DMS114 treated with DMSO at 0.1 percent for 48 hours (cell line): ENCODE results near the gene UBE2R2.
A peak's percentile ranks its signal among the peaks of the same experiment; 100 is the strongest.
"Not testable (repeated sequence)": the region's sequence is repeated elsewhere in the genome, so short reads cannot be mapped to it uniquely, and the experiment has no call there.

ENCODE experiments used
- DNase-seq: peaks from one replicate; lab custom pipeline; 2025; ENCODE audit not compliant: unreplicated experiment; lab: John Stamatoyannopoulos, UW

The UBE2R2 gene, protein sequence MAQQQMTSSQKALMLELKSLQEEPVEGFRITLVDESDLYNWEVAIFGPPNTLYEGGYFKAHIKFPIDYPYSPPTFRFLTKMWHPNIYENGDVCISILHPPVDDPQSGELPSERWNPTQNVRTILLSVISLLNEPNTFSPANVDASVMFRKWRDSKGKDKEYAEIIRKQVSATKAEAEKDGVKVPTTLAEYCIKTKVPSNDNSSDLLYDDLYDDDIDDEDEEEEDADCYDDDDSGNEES

GRCh38 chr9:33816327-33817252 lies at the start of gene UBE2R2:
Gene UBE2R2 (plus strand): TSS chr9:33817160. CDS start chr9:33817758, 598 bp downstream.
- peak; percentile 82 for DNase-seq

DNA sequence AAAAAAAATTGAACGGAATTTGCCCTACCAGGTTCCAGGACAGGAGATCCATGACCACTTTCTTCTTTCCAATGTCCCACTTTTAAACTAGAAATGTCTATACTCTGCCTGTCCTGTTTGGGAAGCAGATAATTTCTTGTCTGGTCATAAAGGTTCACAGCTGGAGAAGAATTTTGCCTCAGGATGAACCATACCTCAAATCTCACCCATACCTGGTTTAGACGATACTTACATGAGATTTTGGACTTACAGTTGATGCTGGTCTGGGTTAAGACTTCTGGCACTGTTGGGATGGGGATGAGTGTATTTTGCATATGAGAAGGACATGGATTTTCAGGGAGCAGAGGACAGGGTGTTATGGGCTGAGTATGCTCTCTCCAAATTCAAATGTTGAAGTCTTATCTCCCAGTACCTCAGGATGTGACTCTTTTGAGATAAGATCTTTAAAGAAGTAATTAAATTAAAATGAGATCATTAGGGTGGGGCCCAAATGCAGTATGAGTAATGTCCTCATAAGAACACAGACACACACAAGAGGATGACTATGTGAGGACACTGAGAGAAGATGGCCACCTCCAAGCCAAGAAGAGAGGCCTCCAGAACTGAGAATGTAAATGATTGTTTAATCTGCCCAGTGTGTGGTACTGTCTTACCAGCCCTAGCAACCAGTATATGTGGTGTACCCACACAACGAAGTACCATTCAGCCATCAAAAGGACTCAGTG lies 46.6 kb upstream of the UBE2R2 start:
- not testable (repeated sequence) for DNase-seq

DNA sequence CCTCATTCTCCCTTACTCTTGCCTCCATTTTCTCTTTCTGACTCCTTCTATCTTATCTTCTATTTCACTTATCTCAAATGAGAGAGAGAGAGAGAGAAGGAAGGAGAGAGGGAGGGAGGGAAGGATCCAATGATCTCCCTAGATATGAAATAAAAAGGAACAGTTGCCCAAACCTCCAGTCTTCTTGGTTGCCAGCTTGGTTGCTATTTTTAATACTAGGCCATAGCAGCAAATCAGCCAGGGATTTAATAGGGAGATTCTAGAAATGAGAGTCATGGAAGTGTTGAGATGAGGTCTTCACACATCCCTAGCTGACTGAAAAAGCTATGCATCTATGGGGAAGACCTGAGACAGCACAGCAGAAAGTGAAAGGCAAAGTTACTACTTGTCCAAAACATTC lies 43.8 kb upstream of the UBE2R2 start:
- DNase-seq = not testable (repeated sequence)

DNA sequence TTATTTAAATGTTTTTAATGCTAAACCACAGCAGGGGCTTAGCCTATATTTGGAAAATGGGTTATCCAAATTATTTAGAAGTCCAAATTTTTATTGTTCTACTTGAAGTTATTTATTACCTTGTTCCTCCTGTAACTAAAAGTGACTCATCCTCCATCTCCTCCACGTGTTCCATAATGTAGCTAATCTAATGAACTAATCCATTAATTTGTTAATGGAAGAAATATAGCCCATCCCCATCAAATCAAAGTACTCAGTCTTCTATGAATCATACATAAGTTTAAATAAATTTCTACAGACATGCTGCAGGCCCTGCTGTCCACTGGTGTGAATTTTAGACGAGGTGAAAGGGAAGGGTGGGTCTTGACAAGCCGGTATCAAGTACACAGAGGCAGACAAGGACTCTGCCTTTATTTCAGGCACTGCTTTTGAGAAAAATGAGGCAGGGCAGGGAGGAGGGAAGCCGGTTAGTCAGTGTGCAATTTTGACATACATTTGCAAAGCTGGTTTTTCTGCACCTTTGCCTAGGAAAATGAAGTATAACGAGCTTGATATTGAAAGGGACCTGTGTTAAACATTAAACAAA lies 42.8 kb upstream of the UBE2R2 start:
- not testable (repeated sequence) for DNase-seq

- DNase-seq = no peak
These were observed 40.4 kb upstream of the UBE2R2 start for GRCh38 chr9:33776578-33776977.

- peak; percentile 62 for DNase-seq
These were observed 38.1 kb upstream of the UBE2R2 start for GRCh38 chr9:33778700-33779351.

DNA sequence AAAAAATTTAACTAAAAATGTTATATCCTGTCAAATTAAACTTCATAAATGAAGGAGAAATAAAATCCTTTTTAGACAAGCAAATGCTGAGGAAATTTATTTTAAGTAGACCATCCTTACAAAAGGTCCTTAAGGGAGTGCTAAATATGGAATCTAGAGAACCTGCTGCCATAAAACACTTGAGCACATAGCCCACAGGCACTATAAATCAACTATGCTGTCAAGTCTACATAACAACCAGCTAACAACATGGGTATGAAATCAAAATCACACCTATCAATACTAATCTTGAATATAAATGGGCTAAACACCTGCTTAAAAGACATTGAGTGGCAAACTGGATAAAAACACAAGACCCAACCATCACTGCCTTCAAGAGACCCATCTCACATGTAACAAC lies 36.7 kb upstream of the UBE2R2 start:
- no peak for DNase-seq

DNA sequence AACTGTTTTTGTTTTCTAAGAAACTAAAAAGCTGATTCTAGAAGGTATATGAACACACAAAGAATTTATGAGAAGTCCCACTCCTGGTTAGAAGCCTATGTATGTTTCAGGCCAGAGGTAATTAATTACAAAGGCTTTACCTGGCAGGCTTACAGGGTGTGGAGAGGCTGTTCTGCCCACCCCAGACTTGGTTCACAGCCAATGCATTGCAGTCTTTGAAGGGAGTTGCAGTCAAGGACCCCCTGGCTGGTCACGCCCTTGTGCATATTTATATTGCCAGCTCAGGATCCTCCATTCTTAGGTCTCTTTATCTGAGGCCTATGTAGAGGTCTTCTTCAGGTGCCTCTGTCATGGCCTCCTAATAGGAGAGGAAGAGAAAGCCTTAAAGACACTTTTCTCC lies 35.2 kb upstream of the UBE2R2 start:
- DNase-seq = no peak

DNA sequence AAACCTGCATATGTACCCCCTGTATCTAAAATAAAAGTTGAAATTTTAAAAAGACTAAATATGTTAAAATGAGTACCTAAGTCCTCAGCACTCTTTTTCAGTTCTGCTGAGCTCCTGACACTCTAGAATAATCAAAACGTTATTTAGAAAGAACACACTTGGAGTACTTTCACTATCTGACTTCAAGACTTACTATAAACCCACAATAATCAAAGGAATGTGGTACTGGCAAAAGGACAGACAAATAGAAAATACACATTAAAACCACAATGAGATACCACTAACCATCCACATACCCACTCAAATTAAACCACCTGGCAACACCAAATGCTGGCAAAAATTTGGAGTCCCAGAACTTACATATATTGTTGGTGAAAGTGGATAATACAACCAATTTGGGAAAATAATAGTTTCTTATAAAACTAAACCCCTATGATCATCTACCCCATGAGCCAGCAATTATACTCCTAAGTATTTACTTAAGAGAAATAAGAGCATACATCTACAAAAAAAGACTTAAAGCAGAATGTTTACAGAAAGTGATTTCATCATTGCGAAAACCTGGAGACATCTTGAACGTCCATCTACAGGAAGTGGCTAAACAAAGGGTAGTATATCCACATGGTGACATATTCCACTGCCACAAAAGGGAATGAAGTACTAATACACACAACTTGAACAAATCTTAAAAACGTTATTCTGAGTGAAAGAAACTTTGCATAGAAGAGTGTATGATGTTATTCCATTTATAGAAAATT lies 34.4 kb upstream of the UBE2R2 start:
- DNase-seq = no peak

DNA sequence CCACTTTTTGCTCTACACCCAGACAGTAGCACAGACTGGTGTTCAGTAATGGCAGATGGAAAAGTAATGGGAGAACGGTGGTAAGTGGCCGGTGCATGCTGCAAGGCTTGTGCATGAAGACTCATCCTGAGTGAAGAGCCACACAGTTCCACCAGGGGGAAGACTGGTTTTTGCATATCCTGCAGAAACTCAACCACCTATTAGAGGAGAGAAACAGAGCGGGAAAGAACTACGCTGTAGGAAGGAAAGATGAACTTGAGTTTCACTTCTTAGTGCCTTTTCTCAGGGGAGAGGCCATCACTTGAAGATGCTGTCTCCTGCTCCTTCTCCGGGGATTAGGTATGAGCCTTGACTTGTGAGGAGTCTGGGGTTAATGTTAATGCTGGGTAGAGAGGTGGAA lies 31.0 kb upstream of the UBE2R2 start:
- peak; percentile 10 for DNase-seq

DNA sequence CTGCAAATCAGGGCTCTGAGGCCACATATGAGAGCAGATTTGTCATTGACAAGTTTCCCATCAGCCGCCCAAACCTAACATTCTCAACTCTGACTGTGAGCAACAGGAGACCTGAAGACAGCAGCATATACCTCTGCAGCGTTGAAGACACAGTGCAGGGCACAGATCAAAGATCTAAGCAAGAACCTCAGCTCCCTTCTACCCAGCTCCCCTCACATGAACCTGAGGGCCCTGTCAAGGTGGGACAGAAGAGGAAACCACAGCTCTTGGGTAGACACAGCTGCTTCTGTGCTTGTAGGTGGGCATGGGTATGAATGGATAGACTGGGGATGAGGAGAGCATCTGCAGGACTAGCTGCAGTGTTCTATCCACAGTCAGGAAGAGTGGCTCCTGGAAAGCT lies 30.3 kb upstream of the UBE2R2 start:
- DNase-seq = no peak

DNA sequence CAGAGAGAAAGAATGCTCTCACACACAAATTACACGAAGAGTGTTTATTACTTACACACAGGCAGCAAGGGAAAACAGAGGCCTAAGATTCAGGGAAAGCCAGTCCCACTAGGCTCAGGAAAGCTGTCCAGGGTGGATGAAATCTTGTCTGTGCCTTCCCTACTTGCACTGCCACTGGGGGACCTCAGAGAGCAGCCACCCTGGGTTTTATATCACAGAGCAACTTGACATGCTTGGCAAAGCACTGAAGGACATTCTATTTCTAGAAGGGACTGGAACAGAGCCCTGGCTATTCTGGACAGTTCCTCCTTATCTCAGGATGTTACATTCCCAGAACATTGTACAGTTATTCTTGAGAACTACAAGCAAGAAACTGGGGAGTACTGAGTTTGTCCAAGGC lies 29.1 kb upstream of the UBE2R2 start:
- no peak for DNase-seq

DNA sequence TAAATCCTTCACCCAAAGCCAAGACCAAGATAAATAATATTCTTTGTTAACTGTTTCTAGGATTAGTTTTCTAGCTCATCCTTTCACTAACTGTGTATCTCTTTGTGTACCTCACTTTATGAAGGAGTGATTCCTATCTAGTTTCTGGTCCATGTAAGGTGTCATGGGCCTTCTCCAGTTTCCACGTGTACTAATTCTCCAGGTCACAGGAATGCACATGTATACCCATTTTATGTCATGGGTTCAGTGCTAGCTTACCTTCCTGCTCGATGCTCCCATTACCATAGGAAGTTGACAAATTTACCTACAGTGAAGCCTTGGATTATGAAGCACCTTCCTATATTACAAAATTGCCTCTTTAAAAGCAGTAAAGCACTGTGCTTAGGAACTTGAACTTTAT lies 27.5 kb upstream of the UBE2R2 start:
- not testable (repeated sequence) for DNase-seq

DNA sequence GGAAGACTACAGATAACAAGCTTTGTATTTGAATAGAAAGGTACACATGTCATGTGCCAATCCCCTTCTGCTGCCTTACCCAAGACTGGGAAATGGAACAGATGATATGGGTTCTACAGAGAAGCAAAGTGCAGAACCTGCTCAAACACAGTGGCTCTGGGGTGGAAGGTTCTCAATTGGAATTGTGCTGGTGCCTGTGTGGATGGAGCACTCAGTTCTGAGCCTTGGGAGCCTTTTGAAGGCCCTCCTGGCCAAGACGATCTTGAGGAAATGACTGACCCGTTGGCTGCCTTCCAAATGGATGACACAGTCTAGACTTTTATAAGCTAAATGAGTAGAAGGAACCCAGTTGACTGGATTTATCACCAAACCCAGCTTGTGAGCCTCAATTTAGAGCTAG lies 25.8 kb upstream of the UBE2R2 start:
- DNase-seq = no peak

DNA sequence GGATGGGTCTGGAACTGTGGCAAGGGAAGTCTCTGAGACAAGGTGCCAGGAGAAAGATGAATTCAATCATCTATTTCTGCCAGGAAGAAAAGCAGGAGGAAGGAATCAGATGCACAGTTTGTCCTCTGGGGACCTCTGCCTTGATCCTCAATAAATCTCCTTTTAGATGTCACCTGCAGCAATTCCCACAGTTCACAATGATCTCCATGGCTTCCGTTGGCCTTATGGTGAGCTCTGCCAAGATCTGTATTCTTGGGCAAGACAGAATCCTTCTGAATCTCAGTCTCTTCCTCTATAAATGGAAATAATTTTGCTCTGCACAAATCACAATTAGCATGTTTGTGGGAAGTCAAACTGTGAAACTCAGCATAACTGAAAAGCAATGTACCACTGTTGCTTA lies 23.5 kb upstream of the UBE2R2 start:
- DNase-seq = not testable (repeated sequence)

DNA sequence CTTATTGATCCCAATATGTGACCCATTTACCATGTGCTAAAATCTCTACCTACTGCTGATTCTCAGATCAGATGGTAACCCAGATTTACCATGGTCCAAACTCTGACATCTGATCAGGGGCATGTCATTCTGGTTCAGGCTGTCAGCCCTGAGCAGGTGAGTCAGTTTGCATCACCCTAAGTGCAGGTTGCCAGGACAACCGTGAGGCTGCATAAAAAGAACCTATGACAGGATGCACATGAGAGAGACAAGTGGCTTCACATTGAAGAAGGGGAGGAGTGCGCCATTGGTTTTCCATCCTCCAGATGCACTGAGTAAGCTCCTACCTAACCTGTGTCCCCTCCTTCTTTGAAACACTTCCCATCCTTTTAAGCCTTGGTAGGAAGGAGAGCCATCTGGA lies 22.4 kb upstream of the UBE2R2 start:
- DNase-seq = no peak

DNA sequence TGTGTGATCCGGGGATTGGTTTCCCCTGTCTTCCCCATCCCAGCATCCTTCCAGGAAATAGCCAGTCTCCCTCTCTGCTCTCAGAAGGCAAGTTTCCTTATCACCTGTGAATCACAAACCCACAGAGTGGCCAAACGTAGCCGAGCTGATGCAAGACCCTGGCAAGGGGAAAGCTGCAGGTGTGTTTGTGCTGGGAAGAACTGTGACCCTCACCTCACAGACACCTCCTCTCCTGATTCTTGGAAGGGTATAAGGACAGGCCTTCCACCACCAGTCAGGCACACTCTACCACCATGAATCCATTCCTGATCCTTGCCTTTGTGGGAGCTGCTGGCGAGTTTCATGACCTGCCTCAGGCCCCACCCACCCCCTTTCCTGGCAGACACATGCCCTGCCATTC lies 21.7 kb upstream of the UBE2R2 start, which contains the start of gene PRSS3:
TSS of gene PRSS3 (plus strand) at position 281 of the 400 bp plus-strand sequence. CDS start at position 294, 13 bp downstream.
- no peak for DNase-seq

DNA sequence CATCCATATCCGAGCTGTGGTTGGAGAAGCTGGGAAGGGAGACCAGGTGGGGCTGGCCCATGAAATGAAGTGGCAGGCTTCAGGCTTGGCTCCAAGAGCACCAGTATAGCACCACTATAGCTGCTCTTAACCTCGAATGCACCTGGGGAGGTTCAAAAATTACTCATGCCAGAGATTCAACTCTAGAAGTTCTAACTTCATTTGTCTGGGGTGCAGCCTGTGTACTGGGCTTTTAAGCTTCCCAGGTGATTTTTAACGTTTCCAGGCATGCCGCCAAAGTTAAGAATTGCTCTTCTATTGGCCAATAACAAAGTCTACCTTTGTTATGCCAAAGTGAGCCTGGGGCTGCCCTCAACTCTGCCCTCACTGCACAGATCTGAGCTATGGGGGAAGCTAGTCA lies 21.1 kb upstream of the UBE2R2 start:
- DNase-seq = no peak

GRCh38 chr9:33796679-33797078 lies 20.3 kb upstream of the UBE2R2 start:
- not testable (repeated sequence) for DNase-seq

DNA sequence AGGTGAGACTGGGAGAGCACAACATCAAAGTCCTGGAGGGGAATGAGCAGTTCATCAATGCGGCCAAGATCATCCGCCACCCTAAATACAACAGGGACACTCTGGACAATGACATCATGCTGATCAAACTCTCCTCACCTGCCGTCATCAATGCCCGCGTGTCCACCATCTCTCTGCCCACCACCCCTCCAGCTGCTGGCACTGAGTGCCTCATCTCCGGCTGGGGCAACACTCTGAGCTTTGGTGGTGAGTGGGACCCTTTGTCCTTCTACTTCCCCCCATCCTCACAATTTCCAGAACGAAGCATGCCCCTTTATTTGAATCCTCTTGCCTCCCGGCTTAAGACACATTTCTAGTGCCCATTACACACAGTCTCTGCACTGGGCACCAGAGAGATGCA lies 19.1 kb upstream of the UBE2R2 start:
- no peak for DNase-seq
